ENCODE measurements around the gene SPATA46. TPM values are rescaled to one million over a fixed set of nuclear protein-coding genes. Genes with fewer than 3 reads are reported as not detected.

SPATA46 gene
- total and polyA plus RNA-seq, 2 of the 8 experiments (the other 6 are each of a cell fraction or from before 2014, with no cell fraction given): not detected

GRCh38 chr1:162357681-162358266 is 18.9 kb downstream of the SPATA46 start:
- no peak overlapping the region for H3K27ac ChIP-seq (ENCODE audit: low read depth, low read length)
- H3K9ac ChIP-seq (replicated peaks in 1 of 4; ENCODE audit: extremely low read depth in 1 of 4, low read depth in 3 of 4, low read length in 3 of 4): no peak overlapping the region
- peak; percentile 32 for FAIRE-seq

More at GRCh38 chr1:162357681-162358266, 18.9 kb downstream of the SPATA46 start:
- Histone ChIP-seq H3K4me3 (ENCODE audit: extremely low read depth in 1 of 4, insufficient read depth in 2 of 4, low read depth in 3 of 4, low read length in 4 of 4) (no peak overlapping the region), H2AFZ (ENCODE audit: low read length) (no peak overlapping the region), H2BK5ac (ENCODE audit: low read depth, low read length) (no peak overlapping the region), H3K23me2 (ENCODE audit: low read depth, low read length) (no peaks in the 10 kb centered on the region), H2BK12ac (ENCODE audit: low read depth, low read length) (no peak overlapping the region), H4K8ac (ENCODE audit: extremely low read depth, insufficient read depth, low read length) (no peak overlapping the region), H3K4ac (replicated peaks; ENCODE audit: insufficient read length, low read depth, low read length) (no peak overlapping the region), H4K20me1 (replicated peaks in 1 of 2; ENCODE audit: control insufficient read depth in 1 of 2, insufficient read depth in 2 of 2, low read length in 2 of 2) (no peaks in the 10 kb centered on the region), H3K79me2 (ENCODE audit: control insufficient read depth in 1 of 2, insufficient read depth in 2 of 2, low read length in 2 of 2) (no peaks in the 10 kb centered on the region), H4K5ac (ENCODE audit: insufficient read length, low read depth, low read length) (no peak overlapping the region), H3K4me2 (ENCODE audit: insufficient read depth in 1 of 2, low read depth in 2 of 2, low read length in 2 of 2) (no peak overlapping the region), H3K9me3 (ENCODE audit: insufficient read depth in 2 of 2, low read depth in 1 of 2, low read length in 1 of 2) (no peaks in the 10 kb centered on the region), H2BK20ac (ENCODE audit: low read length) (no peak overlapping the region), H3K79me1 (ENCODE audit: low read depth, low read length) (no peaks in the 10 kb centered on the region), H3K18ac (ENCODE audit: extremely low read depth, low read length) (no peak overlapping the region), H3K36me3 (ENCODE audit: control insufficient read depth in 2 of 4, insufficient read depth in 4 of 4, low read length in 3 of 4) (no peaks in the 10 kb centered on the region), H2AK5ac (ENCODE audit: low read depth, low read length) (no peak overlapping the region), H3K14ac (ENCODE audit: insufficient read length) (no peak overlapping the region), H4K91ac (replicated peaks; ENCODE audit: insufficient read length, low read length) (no peak overlapping the region), H2BK15ac (ENCODE audit: low read length) (no peak overlapping the region), H3K27me3 (replicated peaks in 1 of 4; ENCODE audit: control insufficient read depth in 3 of 4, extremely low read depth in 1 of 4, insufficient read depth in 3 of 4, low read length in 3 of 4) (no peaks in the 10 kb centered on the region), H3K56ac (replicated peaks; ENCODE audit: insufficient read length, low read depth, low read length) (no peak overlapping the region), H2BK120ac (replicated peaks; ENCODE audit: low read depth, low read length) (no peak overlapping the region), H3K23ac (ENCODE audit: insufficient read length) (no peak overlapping the region), H3K4me1 (replicated peaks in 1 of 4; ENCODE audit: control insufficient read depth in 3 of 4, insufficient read depth in 4 of 4, low read length in 3 of 4) (peaks cover 0 to 8% (median 4%) of the 10 kb centered on the region in 4 experiments; a peak in 5 of 7 replicates)
- no peak for TF ChIP-seq SP1 (IDR thresholded peaks at IDR 0.05; ENCODE audit: low read depth, low read length)
- TF ChIP-seq RAD21 (IDR thresholded peaks at IDR 0.05 in 1 of 2, conservative IDR thresholded peaks at IDR 0.05 in 1 of 2; ENCODE audit: low read depth in 2 of 2, low read length in 2 of 2): peak; percentile 81 to 88
- peak; percentile 14 to 81 (median 64) for TF ChIP-seq CTCF (IDR thresholded peaks at IDR 0.05; ENCODE audit: control extremely low read depth in 1 of 3, insufficient read depth in 1 of 3, low read depth in 1 of 3, low read length in 3 of 3)
- TF ChIP-seq POLR2A (IDR thresholded peaks at IDR 0.05; ENCODE audit: control extremely low read depth in 1 of 2, low read depth in 2 of 2, low read length in 2 of 2): no peak
- ChIA-PET POLR2A (ENCODE audit: partially characterized antibody) (interaction anchor here (0.9 kb wide), 1 partner anchor 32 kb away, joined by 3 read pairs; no protein-coding TSS in a partner anchor), CTCF (ENCODE audit: partially characterized antibody) (interaction anchor here (0.6 to 5.7 kb wide), 49 partner anchors 9 to 1192 kb away, joined by 3 to 59 read pairs (median 4); partner anchors contain the start of genes C1orf226, PPOX and SPATA46)
- no peak for DNase-seq (ENCODE audit: low read depth in 1 of 2, low spot score in 2 of 2)
- 51% methylated on average over 5 of the region's 5 CpGs; no CpG with 5 or more reads in 1 of the 2 experiments for WGBS, 2 experiments (ENCODE audit: extremely low coverage in 1 of 2, insufficient coverage in 1 of 2, insufficient read length in 1 of 2, insufficient replicate concordance in 2 of 2, low coverage in 1 of 2, low lambda C conversion rate in 2 of 2, missing lambda C conversion rate in 1 of 2)
